Astrocyte (in vitro differentiated cells and primary cell): ENCODE data around the gene MRFAP1. TPM values are rescaled to one million over a fixed set of nuclear protein-coding genes. Genes with fewer than 3 reads are reported as not detected.

ENCODE experiments used
- DNase-seq: peaks from one replicate; pipeline ENCODE4 v3.0.0-alpha.2; 2010; ENCODE audit warnings: low read depth
- FAIRE-seq: peaks from 2 replicates; lab custom pipeline; 2011; peaks lifted over from hg19 to GRCh38; lab: Jason Lieb, UNC
- H2AFZ ChIP-seq: 2 replicates; pipeline ENCODE4 v1.6.0; 2012; ENCODE audit warnings: low read depth, low read length, inconsistent platforms
- H3K27ac ChIP-seq: 2 replicates; pipeline ENCODE4 v1.5.1; 2011; ENCODE audit warnings: low read depth, low read length, inconsistent platforms
- H3K27me3 ChIP-seq: 2 replicates; pipeline ENCODE4 v1.6.0; 2011; ENCODE audit warnings: low read length, inconsistent platforms; ENCODE audit not compliant: insufficient read depth
- H3K36me3 ChIP-seq: 2 replicates; pipeline ENCODE4 v1.5.1; 2011; ENCODE audit warnings: low read length, inconsistent platforms; ENCODE audit not compliant: insufficient read depth
- H3K4me1 ChIP-seq: 2 replicates; pipeline ENCODE4 v1.5.1; 2011; ENCODE audit warnings: low read length, inconsistent platforms; ENCODE audit not compliant: insufficient read depth
- H3K4me2 ChIP-seq: 2 replicates; pipeline ENCODE4 v1.6.0; 2012; ENCODE audit warnings: low read length, inconsistent platforms
- H3K4me3 ChIP-seq: 2 replicates; pipeline ENCODE4 v1.5.1; 2011; ENCODE audit warnings: low read depth, mild to moderate bottlenecking, low read length, inconsistent platforms; ENCODE audit not compliant: insufficient read depth
- H3K79me2 ChIP-seq: 2 replicates; pipeline ENCODE4 v1.6.0; 2012; ENCODE audit warnings: mild to moderate bottlenecking, low read length, inconsistent platforms; ENCODE audit not compliant: insufficient read depth
- H3K9ac ChIP-seq: 2 replicates; pipeline ENCODE4 v1.6.0; 2012; ENCODE audit warnings: mild to moderate bottlenecking, low read length, inconsistent platforms
- H3K9me3 ChIP-seq: 2 replicates; pipeline ENCODE4 v1.5.1; 2012; ENCODE audit warnings: low read depth, mild to moderate bottlenecking, low read length, inconsistent platforms; ENCODE audit not compliant: insufficient read depth
- H4K20me1 ChIP-seq: 2 replicates; pipeline ENCODE4 v1.6.0; 2012; ENCODE audit warnings: low read length, inconsistent platforms; ENCODE audit not compliant: insufficient read depth
- H3K27ac Mint-ChIP-seq: one replicate; pipeline ENCODE4 v1.8.0; 2021; ENCODE audit warnings: mild to moderate bottlenecking, mixed read lengths; ENCODE audit not compliant: unreplicated experiment
- H3K27me3 Mint-ChIP-seq: one replicate; pipeline ENCODE4 v1.8.0; 2021; ENCODE audit warnings: low read depth, mixed read lengths; ENCODE audit not compliant: unreplicated experiment
- H3K36me3 Mint-ChIP-seq: one replicate; pipeline ENCODE4 v1.8.0; 2021; ENCODE audit warnings: low read depth, mixed read lengths; ENCODE audit not compliant: unreplicated experiment
- H3K4me1 Mint-ChIP-seq: one replicate; pipeline ENCODE4 v1.8.0; 2021; ENCODE audit warnings: low read depth, mixed read lengths; ENCODE audit not compliant: unreplicated experiment
- H3K4me3 Mint-ChIP-seq: one replicate; pipeline ENCODE4 v1.8.0; 2021; ENCODE audit warnings: mild to moderate bottlenecking, moderate library complexity, mixed read lengths; ENCODE audit not compliant: unreplicated experiment
- H3K9me3 Mint-ChIP-seq: one replicate; pipeline ENCODE4 v1.8.0; 2021; ENCODE audit warnings: mild to moderate bottlenecking, mixed read lengths; ENCODE audit not compliant: unreplicated experiment
- CTCF ChIP-seq: IDR thresholded peaks from 2 replicates; pipeline ENCODE4 v1.5.1; 2011; ENCODE audit warnings: low read depth, mild to moderate bottlenecking, inconsistent platforms, low read length, moderate library complexity; ENCODE audit not compliant: insufficient read depth
- EZH2 ChIP-seq: IDR thresholded peaks from 2 replicates; pipeline ENCODE4 v1.6.1; 2012; ENCODE audit warnings: mild to moderate bottlenecking, low read length, inconsistent platforms; ENCODE audit not compliant: insufficient read depth
- total RNA-seq: library from RNA; stranded (reverse); gene quantifications from 2 replicates; pipeline ENCODE4 v1.2.1, GENCODE V29; 2021

The MRFAP1 gene
- total RNA-seq, 1 donor from 2014 or later: 278 TPM

GRCh38 chr4:6607368-6608055 is 33.0 kb upstream of the MRFAP1 start:
- H3K4me1 ChIP-seq: no peaks in the 10 kb centered on the region
- FAIRE-seq (no peak), DNase-seq (no peak)
- H3K36me3 ChIP-seq: no peaks in the 10 kb centered on the region
- no peak overlapping the region for H2AFZ ChIP-seq
- H3K9ac ChIP-seq: no peak overlapping the region
- H3K27ac ChIP-seq: no peak overlapping the region
- H4K20me1 ChIP-seq: no peaks in the 10 kb centered on the region
- TF ChIP-seq CTCF (no peak), EZH2 (no peak)
- H3K4me3 ChIP-seq: no peak overlapping the region
- H3K9me3 ChIP-seq: peaks cover 8% of the 10 kb centered on the region
- no peaks in the 10 kb centered on the region for H3K27me3 ChIP-seq
- H3K9me3 Mint-ChIP-seq: peaks cover 8% of the 10 kb centered on the region
- H3K4me1 Mint-ChIP-seq: no peaks in the 10 kb centered on the region
- no peak overlapping the region for H3K4me2 ChIP-seq
- no peaks in the 10 kb centered on the region for H3K79me2 ChIP-seq
- no peak overlapping the region for H3K4me3 Mint-ChIP-seq
- H3K27me3 Mint-ChIP-seq: no peaks in the 10 kb centered on the region
- H3K27ac Mint-ChIP-seq: no peak overlapping the region
- peaks cover 46% of the 10 kb centered on the region for H3K36me3 Mint-ChIP-seq

GRCh38 chr4:6608758-6609414 is 31.6 kb upstream of the MRFAP1 start:
- H3K9me3 Mint-ChIP-seq: peaks cover 10% of the 10 kb centered on the region
- no peak for TF ChIP-seq EZH2
- no peak for TF ChIP-seq CTCF
- no peak overlapping the region for H3K4me3 Mint-ChIP-seq
- FAIRE-seq (no peak), DNase-seq (no peak)
- Histone ChIP-seq H3K27me3 (no peaks in the 10 kb centered on the region), H3K79me2 (no peaks in the 10 kb centered on the region), H3K27ac (no peak overlapping the region), H3K9me3 (peaks cover 8% of the 10 kb centered on the region), H3K4me1 (no peaks in the 10 kb centered on the region), H4K20me1 (no peaks in the 10 kb centered on the region), H3K9ac (no peak overlapping the region), H3K36me3 (no peaks in the 10 kb centered on the region), H3K4me2 (no peak overlapping the region), H2AFZ (no peak overlapping the region), H3K4me3 (no peak overlapping the region)
- peaks cover 44% of the 10 kb centered on the region for H3K36me3 Mint-ChIP-seq
- H3K27ac Mint-ChIP-seq: no peak overlapping the region
- H3K4me1 Mint-ChIP-seq: no peaks in the 10 kb centered on the region
- H3K27me3 Mint-ChIP-seq: no peaks in the 10 kb centered on the region
